ENCODE measurements around the gene TMEM37. TPM values are rescaled to one million over a fixed set of nuclear protein-coding genes. Genes with fewer than 3 reads are reported as not detected.

The TMEM37 gene
- total RNA-seq, 1 experiment from 2014 or later, result 4.2 TPM

- Histone ChIP-seq H2BK120ac (ENCODE audit: low read depth, low read length, poor library complexity, severe bottlenecking) (no peak overlapping the region), H3K4ac (ENCODE audit: low read depth, low read length) (no peak overlapping the region), H3K18ac (ENCODE audit: insufficient read length, low read depth, low read length) (no peak overlapping the region), H3K79me1 (ENCODE audit: insufficient read depth, low read depth, low read length, poor library complexity, severe bottlenecking) (no peaks in the 10 kb centered on the region), H3K14ac (ENCODE audit: insufficient read depth, low read length) (no peak overlapping the region), H2AFZ (ENCODE audit: low read length) (no peak overlapping the region), H4K8ac (replicated peaks; ENCODE audit: insufficient read length, low read depth, low read length) (no peak overlapping the region), H3K9ac (ENCODE audit: extremely low read depth, insufficient read length, low read length) (no peak overlapping the region), H2BK15ac (ENCODE audit: low read depth, low read length) (no peak overlapping the region), H3K27me3 (ENCODE audit: insufficient read depth, low read length) (no peaks in the 10 kb centered on the region), H4K20me1 (ENCODE audit: control insufficient read depth, insufficient read depth, insufficient read length) (no peaks in the 10 kb centered on the region), H2BK5ac (ENCODE audit: insufficient read length, low read length) (no peak overlapping the region), H3K4me2 (ENCODE audit: insufficient read depth, insufficient read length, low read length) (no peak overlapping the region), H3K9me3 (ENCODE audit: control insufficient read depth, low read depth, low read length) (no peaks in the 10 kb centered on the region), H3T11ph (ENCODE audit: low read length) (no peak overlapping the region), H2BK12ac (ENCODE audit: insufficient read length, low read depth, low read length) (no peak overlapping the region), H2AK5ac (ENCODE audit: insufficient read length, low read length) (no peak overlapping the region), H3K23ac (ENCODE audit: insufficient read length, low read depth, low read length) (no peak overlapping the region), H3K79me2 (ENCODE audit: insufficient read depth, low read length) (no peaks in the 10 kb centered on the region), H3K4me1 (ENCODE audit: insufficient read depth, low read length) (0 out of 2 replicates have a peak, but pooled peaks cover 2% of the 10 kb centered on the region), H4K91ac (ENCODE audit: insufficient read length, low read depth, low read length) (no peak overlapping the region), H3K23me2 (ENCODE audit: insufficient read length, low read depth, low read length, poor library complexity, severe bottlenecking) (no peaks in the 10 kb centered on the region), H2BK20ac (ENCODE audit: low read depth, low read length, poor library complexity, severe bottlenecking) (no peak overlapping the region), H4K5ac (ENCODE audit: insufficient read length, low read depth, low read length) (no peak overlapping the region), H3K56ac (ENCODE audit: insufficient read length, low read depth, low read length) (no peak overlapping the region), H3K27ac (ENCODE audit: insufficient read length, low read depth, low read length) (no peak overlapping the region)
- no CpG with 5 or more reads among the region's 7 CpGs for WGBS (ENCODE audit: extremely low coverage, insufficient read length, low lambda C conversion rate)
- Mint-ChIP-seq H3K27me3 (ENCODE audit: low read depth) (peaks cover 22% of the 10 kb centered on the region), H3K4me1 (peaks cover 34 to 37% of the 10 kb centered on the region in 2 experiments), H3K9me3 (peaks cover 12 to 26% of the 10 kb centered on the region in 2 experiments), H3K36me3 (ENCODE audit: insufficient read depth in 1 of 3, low read depth in 3 of 3) (peaks cover 0 to 19% (median 9%) of the 10 kb centered on the region in 3 experiments), H3K27ac (no peak overlapping the region), H3K4me3 (no peak overlapping the region)
- no peak for TF ChIP-seq CTCF (conservative IDR thresholded peaks at IDR 0.05)
- DNase-seq, result no peak
These were observed 9.1 kb upstream of the TMEM37 start for GRCh38 chr2:119422360-119423107.
